HG03175 (cell line): ENCODE measurements around the gene SNX9.
A peak's percentile ranks its signal among the peaks of the same experiment; 100 is the strongest.

ENCODE experiments used
- ATAC-seq: cut with Tn5 transposase; IDR thresholded peaks from one replicate; pipeline ENCODE4 v1.9.1; 2021; ENCODE audit warnings: mild to moderate bottlenecking, moderate library complexity; ENCODE audit not compliant: unreplicated experiment

Gene SNX9

GRCh38 chr6:157974967-157975366 lies 151.9 kb downstream of the SNX9 start:
- ATAC-seq, result no peak

- ATAC-seq, result no peak
Observed at GRCh38 chr6:157975456-157975855, 152.4 kb downstream of the SNX9 start.

DNA sequence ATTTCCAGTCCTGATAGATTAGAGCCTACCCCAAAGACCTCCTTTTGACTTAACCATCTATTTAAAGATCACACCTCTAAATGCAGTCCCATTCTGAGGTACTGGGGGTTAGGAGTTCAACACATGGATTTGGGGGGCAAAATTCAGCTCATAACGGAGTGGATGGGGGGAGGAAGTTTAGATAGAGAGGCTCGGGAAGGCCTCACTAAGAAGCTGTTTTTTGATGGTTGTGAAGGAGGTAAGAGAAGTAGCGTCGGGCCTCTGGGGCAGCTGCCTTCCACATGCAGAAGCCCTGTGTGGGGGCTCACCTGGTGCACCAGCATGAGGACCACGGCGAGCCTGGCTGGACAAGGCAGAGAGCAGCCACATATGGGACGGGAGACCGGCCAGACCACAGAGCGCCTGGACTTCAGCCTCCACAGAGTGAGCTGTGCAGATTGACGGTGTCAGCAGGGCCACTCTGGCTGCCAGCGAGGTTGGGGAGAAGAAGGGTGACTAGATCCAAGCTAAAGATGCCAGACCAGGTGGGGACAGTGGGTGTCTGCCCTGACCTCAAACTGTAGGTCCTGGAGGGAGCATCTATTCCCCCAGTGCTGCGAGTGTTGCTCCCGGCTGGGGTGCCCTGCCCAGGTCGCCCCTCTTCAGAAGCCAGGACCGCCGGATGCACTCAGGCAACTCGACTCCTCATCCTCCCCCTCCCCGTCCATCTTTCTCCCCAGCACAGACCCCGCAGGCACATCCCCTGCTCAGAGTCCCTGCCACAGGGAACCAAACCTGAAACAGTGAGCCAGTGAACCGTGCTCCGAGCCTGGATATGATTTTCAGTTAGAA lies 153.5 kb downstream of the SNX9 start:
- ATAC-seq, result no peak

DNA sequence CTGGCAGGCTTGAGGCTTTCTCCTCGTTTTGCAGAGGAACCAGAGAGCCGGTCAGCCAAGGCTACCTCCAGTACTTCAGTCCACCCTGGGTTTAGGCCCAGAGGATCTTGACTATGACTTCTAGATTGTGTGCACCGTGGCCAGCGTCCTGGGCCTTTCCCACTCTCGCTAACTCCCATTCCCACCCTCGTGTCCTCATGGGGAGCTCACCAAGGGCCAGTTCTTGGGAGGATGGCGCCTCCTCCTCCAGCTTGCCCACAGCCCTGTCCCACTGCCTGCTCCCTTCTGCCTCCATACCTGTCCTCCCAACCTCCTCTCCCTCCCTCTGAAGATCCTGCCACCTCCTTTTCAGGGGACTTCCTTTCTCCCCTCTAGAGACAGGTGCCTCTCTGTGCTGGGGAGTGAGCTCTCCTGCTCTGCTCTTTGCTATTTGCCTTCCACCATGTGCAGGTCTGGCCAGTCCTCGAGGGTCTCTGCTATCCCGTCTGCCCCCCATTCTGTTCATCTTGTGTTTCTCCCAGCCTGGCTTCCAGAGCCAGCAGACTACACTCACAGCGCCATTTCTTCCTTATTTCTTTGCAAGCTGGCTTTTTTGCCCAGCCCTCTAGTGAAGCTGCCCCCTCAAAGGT lies 154.2 kb downstream of the SNX9 start:
- ATAC-seq, result no peak

GRCh38 chr6:157978021-157978783 lies 155.2 kb downstream of the SNX9 start:
- ATAC-seq, result no peak

DNA sequence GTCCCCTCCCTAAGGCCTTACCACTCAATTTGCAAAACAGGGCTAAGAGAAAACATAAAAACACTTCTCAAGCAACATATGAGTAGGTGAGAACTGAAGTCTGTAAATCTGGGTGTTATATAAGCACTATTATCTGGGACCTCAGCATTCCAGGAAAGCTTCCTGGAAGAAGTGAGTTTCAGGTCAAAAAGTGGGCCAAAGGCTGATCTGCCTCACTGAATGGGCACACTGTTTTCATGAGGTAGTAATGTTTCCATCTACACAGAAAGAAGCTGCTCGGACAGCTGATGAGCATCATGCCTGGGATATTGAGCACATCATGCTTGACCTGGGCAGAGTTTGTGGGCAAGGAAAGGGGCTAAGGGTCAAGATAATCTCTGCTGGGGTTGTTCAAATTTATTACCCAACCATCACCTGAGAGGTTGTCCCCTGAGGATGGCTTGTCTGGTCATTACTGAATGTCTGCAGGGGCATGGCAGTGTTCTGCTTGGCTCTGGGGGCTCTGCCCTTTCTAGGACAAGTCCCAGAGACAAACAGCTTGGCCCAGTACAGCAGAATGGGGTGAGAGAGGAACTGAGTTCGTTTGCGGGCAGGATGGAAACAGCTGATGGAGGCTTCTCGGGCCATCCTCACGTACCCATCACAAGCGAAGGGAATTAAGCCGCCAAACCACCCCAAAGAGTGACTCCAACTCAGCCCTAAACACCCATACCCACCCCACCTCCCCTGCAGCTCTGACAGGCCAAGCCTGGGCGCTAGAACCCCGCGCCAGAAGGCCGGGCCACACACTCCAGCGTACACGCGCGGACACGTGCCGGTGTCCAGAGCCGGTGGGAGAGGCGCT lies 157.5 kb downstream of the SNX9 start:
- peak; percentile 35 for ATAC-seq

- no peak for ATAC-seq
Observed at GRCh38 chr6:157981132-157981394, 158.0 kb downstream of the SNX9 start.

DNA sequence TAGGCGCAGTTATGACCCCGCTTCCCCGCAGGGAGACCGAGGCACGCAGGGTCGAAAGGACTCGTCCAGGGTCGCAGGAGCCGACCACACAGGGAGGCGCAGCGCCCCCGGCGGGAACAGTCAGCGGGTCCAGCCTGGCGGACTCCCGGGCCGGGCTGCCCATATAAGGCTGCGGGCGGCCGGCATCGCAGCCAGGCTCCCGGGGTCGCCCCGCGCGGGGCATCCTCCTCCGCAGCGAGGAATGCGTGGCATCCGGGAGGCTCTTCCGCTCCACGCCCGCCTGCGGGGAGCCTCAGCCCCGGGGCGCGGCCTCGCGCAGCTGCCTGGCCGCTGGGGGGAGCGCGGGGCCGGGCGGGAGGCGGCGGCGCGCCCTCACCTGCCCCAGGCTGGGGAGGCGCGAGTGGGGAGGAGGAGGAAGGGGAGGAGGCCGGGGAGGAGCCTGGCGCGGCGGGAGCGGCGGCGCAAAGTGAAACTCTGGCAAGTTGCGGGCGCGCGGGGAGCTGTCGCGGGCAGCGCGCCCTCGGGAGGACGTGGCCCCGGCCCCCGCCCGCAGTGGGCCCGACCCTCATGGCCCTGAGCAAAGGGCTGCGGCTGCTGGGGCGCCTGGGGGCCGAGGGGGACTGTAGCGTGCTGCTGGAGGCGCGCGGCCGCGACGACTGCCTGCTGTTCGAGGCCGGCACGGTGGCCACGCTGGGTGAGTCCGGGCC lies 158.5 kb downstream of the SNX9 start, which contains the start of gene SYNJ2:
Gene SYNJ2 (plus strand): TSS at position 469 of the 707 bp plus-strand sequence. CDS start 99 bp downstream, at position 568.
- ATAC-seq, result peak; percentile 77

GRCh38 chr6:157982102-157982562 lies 159.1 kb downstream of the SNX9 start:
- peak; percentile 36 for ATAC-seq

GRCh38 chr6:157982563-157983405 lies 159.7 kb downstream of the SNX9 start:
- ATAC-seq, result no peak

DNA sequence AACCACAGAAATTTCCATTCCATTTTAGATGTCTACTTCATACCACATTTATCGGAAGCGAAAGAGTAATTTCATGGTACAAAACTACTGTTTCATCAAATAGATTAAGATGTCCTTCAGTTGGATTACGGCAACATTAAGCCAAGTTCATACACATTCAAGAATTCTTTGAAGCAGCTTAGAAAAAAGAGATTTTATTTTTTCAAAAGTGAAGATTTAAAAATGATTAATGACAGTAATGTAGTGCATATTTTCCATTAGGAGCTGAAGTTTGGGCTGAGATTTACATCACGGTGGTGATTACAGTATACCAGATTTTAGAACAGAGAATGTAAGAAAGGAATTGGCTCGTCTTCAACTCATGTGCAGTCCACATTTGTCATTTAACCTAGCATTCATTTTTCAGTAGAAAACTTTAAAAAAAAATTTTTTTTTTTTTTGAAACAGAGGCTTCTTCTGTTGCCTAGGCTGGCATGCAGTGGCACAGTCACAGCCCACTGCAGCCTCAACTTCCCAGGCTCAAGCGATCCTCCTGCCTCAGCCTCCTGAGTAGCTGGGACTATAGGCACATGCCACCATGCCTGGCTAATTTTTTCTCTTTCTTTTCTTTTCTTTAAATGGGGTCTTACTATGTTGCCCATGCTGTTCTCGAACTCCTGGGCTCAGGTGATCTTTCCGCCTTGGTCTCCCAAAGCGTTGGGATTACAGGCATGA lies 160.5 kb downstream of the SNX9 start:
- no peak for ATAC-seq

DNA sequence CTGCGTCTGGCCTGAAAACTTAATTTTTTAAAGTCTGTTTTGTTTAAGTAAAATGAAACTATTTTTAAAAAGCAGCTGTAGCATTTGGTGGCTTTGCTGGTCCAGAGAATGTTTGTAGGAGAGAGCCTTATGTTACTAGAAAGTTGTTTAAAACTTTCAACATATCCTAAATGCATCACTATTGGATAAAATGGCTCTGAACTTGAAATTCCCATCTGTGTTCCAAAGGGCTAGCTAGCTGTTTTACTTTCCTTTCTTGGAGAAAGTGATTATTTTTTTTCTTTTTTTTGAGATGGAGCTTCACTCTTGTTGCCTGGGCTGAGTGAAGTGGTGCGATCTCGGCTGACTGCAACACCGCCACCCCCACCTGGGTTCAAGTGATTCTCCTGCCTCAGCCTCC lies 161.1 kb downstream of the SNX9 start:
- no peak for ATAC-seq

- ATAC-seq, result no peak
Observed at GRCh38 chr6:157984686-157985225, 161.7 kb downstream of the SNX9 start.

DNA sequence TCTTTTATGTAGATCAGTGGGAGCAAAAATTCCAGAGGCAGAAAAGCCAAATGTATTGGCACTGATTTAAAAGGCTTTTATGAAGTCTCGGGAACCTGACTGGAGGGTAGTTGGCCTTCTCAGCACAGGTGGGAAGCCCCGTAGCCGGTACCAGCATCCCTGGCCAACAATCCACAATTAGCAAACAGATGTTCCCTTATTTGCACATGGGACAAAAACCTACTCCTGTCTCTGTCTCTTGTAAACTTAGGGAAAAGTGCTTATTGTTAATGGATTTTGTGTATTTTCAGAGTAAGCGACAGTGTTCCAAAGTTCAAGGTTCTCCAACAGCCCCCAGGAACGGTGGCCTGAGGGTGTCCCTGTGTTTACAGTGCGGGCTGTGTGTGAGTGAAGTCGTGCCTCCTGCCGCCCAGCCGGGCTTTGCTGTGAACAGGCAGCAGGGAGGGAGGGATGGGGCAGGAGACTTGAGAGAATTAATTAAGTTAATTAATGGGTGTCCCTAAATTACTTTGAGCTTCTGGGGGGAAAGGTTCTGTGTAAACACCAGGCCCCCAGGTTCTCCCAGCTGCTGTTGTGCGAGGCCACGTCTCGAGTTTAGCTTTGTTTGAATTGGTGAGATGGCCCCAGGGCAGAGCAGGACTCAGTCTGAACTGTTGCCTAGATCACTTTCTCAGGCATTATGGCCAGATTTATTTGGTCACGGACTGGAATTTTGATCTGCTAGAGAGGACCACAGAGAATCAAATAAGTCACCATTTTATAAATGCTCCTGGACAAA lies 162.5 kb downstream of the SNX9 start:
- no peak for ATAC-seq

DNA sequence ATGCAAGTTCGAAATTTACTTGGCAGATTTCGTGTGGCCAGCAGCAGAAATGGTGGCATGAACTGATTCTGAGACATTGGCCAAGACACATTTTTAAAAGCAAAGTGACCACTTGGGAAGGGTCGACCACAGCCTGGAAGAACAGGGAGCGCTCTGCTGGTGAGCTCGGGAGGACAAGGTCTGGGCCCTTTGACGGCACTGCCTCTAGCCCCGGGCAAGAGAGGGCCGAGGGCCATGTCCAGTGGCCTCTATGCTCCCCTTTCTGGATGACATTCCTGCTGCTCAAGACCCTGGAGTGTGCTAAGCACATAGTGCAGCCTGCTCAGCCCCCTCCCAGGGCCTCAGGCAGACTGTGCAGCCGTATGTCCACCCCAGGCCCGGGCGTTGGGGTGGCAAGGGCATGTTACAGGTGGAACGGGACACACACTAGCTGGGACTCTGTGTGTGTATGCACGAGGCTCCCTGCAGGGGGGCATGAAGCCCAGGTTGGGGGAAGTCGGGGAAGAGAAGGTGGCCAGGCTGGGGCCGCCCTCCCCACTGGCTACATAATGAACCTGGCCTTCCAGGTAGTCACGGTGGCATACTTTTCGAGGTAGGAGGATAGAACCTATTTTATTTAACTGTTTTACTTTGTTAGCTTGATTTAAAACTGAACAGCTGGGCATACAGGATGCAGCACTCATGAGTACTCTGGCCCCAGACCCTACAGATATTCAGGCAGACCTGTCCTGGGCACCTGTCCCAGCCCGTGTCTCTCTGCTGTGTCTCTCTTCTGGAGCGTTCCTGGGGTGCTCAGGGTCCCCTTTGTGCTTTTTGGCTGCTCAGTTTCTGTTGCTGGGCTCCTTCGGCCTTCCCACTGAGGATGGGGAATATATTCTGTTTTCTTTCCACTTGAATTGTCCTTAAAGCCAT lies 165.0 kb downstream of the SNX9 start:
- no peak for ATAC-seq

DNA sequence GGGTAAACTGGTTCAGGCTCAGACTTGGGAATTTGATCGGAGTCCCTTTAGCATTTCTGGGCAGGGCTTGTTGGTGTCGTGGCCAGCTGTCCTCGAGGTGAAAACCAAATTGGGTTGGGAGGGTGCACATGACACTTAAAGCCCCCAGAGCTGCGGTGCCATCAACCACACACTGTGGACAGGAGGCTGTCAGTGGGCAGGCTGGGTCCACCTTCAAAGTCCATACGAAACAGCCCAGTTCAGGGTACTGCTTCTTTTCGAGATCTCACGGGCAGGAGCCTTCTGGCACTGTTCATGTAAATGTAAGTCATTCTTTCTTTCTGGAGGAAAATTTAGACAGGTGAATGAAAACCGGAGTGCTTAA lies 165.6 kb downstream of the SNX9 start:
- no peak for ATAC-seq
